ENCODE data around the gene DGKB. TPM values are rescaled to one million over a fixed set of nuclear protein-coding genes. Genes with fewer than 3 reads are reported as not detected.

The DGKB gene
- total RNA-seq, 6 experiments from 2014 or later = 0.11 to 0.16 (median 0.13) TPM; not detected in 2

GRCh38 chr7:14147532-14147931 is 755.0 kb downstream of the DGKB start:
- no peak for TF ChIP-seq CTCF (IDR thresholded peaks at IDR 0.05)
- TF ChIP-seq POLR2A (IDR thresholded peaks at IDR 0.05) = no peak
- Histone ChIP-seq H3K27ac (no peak overlapping the region), H3K4me3 (no peak overlapping the region), H3K27me3 (no peaks in the 10 kb centered on the region), H3K36me3 (no peaks in the 10 kb centered on the region), H3K9me3 (no peaks in the 10 kb centered on the region), H3K4me1 (no peaks in the 10 kb centered on the region)
- ATAC-seq (no peak), DNase-seq (no peak)
- intact Hi-C loops (cut with DNase I) = no loop called here
- WGBS (ENCODE audit: insufficient coverage, low coverage, low lambda C conversion rate, missing lambda C conversion rate) = 59% methylated on average over 2 of the region's 2 CpGs

- Histone ChIP-seq H3K4me1 (no peaks in the 10 kb centered on the region), H3K27me3 (no peaks in the 10 kb centered on the region), H3K36me3 (no peaks in the 10 kb centered on the region), H3K9me3 (no peaks in the 10 kb centered on the region), H3K27ac (no peak overlapping the region), H3K4me3 (no peak overlapping the region)
- no peak for ATAC-seq
- intact Hi-C loops (cut with DNase I) = no loop called here
- 89% methylated on average over 2 of the region's 2 CpGs for WGBS (ENCODE audit: insufficient coverage, low coverage, low lambda C conversion rate, missing lambda C conversion rate)
- TF ChIP-seq CTCF (IDR thresholded peaks at IDR 0.05) = no peak
- TF ChIP-seq POLR2A (IDR thresholded peaks at IDR 0.05) = no peak
- no peak for DNase-seq
These were observed 758.0 kb downstream of the DGKB start for GRCh38 chr7:14144538-14144937.

- WGBS (ENCODE audit: insufficient coverage, low coverage, low lambda C conversion rate, missing lambda C conversion rate) = 89% methylated on average over 1 of the region's 1 CpG
- ATAC-seq = no peak
- Histone ChIP-seq H3K4me3 (no peak overlapping the region), H3K9me3 (no peaks in the 10 kb centered on the region), H3K36me3 (no peaks in the 10 kb centered on the region), H3K4me1 (no peaks in the 10 kb centered on the region), H3K27ac (no peak overlapping the region), H3K27me3 (no peaks in the 10 kb centered on the region)
- intact Hi-C loops (cut with DNase I) = no loop called here
- no peak for DNase-seq
- TF ChIP-seq CTCF (IDR thresholded peaks at IDR 0.05) = no peak
- no peak for TF ChIP-seq POLR2A (IDR thresholded peaks at IDR 0.05)
These were observed 758.4 kb downstream of the DGKB start for GRCh38 chr7:14144109-14144508.

GRCh38 chr7:14137676-14138075 is 764.9 kb downstream of the DGKB start:
- TF ChIP-seq POLR2A (IDR thresholded peaks at IDR 0.05) = no peak
- TF ChIP-seq CTCF (IDR thresholded peaks at IDR 0.05) = no peak
- Histone ChIP-seq H3K9me3 (no peaks in the 10 kb centered on the region), H3K27me3 (no peaks in the 10 kb centered on the region), H3K36me3 (no peaks in the 10 kb centered on the region), H3K27ac (no peak overlapping the region), H3K4me3 (no peak overlapping the region), H3K4me1 (no peaks in the 10 kb centered on the region)
- WGBS (ENCODE audit: insufficient coverage, low coverage, low lambda C conversion rate, missing lambda C conversion rate) = 70% methylated on average over 2 of the region's 2 CpGs
- ATAC-seq (no peak), DNase-seq (no peak)
- intact Hi-C loops (cut with DNase I) = no loop called here

- ATAC-seq (no peak), DNase-seq (no peak)
- intact Hi-C loops (cut with DNase I) = no loop called here
- Histone ChIP-seq H3K36me3 (no peaks in the 10 kb centered on the region), H3K4me3 (no peak overlapping the region), H3K4me1 (no peaks in the 10 kb centered on the region), H3K27ac (no peak overlapping the region), H3K9me3 (no peaks in the 10 kb centered on the region), H3K27me3 (no peaks in the 10 kb centered on the region)
- TF ChIP-seq POLR2A (IDR thresholded peaks at IDR 0.05) (no peak), CTCF (IDR thresholded peaks at IDR 0.05) (no peak)
- 67% methylated on average over 1 of the region's 1 CpG for WGBS (ENCODE audit: insufficient coverage, low coverage, low lambda C conversion rate, missing lambda C conversion rate)
These were observed 768.8 kb downstream of the DGKB start for GRCh38 chr7:14133752-14134151.
